Measurements from ENCODE around the gene ADIPOR2.
A peak's percentile ranks its signal among the peaks of the same experiment; 100 is the strongest.

ADIPOR2 gene

GRCh38 chr12:1796515-1797010 lies 105.7 kb downstream of the ADIPOR2 start:
- H3K4me3 ChIP-seq (ENCODE audit: low read length): peak overlapping the region; percentile 69

GRCh38 chr12:1797011-1797901 lies 106.4 kb downstream of the ADIPOR2 start:
- no peaks in the 10 kb centered on the region for H3K27me3 ChIP-seq (ENCODE audit: control insufficient read depth, insufficient read depth, low read length)
- H3K27ac ChIP-seq (ENCODE audit: low read depth, low read length): peak overlapping the region; percentile 59
- H3K4me3 ChIP-seq (ENCODE audit: low read length): peak overlapping the region; percentile 69
- H3K9ac ChIP-seq (ENCODE audit: low read length): peak overlapping the region; percentile 61
- no peaks in the 10 kb centered on the region for H3K36me3 ChIP-seq (ENCODE audit: control insufficient read depth, insufficient read depth, low read length)
- peaks cover 11% of the 10 kb centered on the region for H3K4me1 ChIP-seq (ENCODE audit: control insufficient read depth, insufficient read depth, low read length)

More at GRCh38 chr12:1796515-1797010, 105.7 kb downstream of the ADIPOR2 start:
- peak overlapping the region; percentile 59 for H3K27ac ChIP-seq (ENCODE audit: low read depth, low read length)
- H3K27me3 ChIP-seq (ENCODE audit: control insufficient read depth, insufficient read depth, low read length): no peaks in the 10 kb centered on the region
- peak overlapping the region; percentile 61 for H3K9ac ChIP-seq (ENCODE audit: low read length)
- peaks cover 11% of the 10 kb centered on the region for H3K4me1 ChIP-seq (ENCODE audit: control insufficient read depth, insufficient read depth, low read length)
- no peaks in the 10 kb centered on the region for H3K36me3 ChIP-seq (ENCODE audit: control insufficient read depth, insufficient read depth, low read length)

- no peak overlapping the region for H3K4me3 ChIP-seq (ENCODE audit: low read length)
- no peak overlapping the region for H3K9ac ChIP-seq (ENCODE audit: low read length)
- no peak overlapping the region for H3K27ac ChIP-seq (ENCODE audit: low read depth, low read length)
- no peaks in the 10 kb centered on the region for H3K36me3 ChIP-seq (ENCODE audit: control insufficient read depth, insufficient read depth, low read length)
- no peaks in the 10 kb centered on the region for H3K27me3 ChIP-seq (ENCODE audit: control insufficient read depth, insufficient read depth, low read length)
- peaks cover 11% of the 10 kb centered on the region for H3K4me1 ChIP-seq (ENCODE audit: control insufficient read depth, insufficient read depth, low read length)
These were observed 107.2 kb downstream of the ADIPOR2 start for GRCh38 chr12:1797991-1798640.

- no peak overlapping the region for H3K27ac ChIP-seq (ENCODE audit: low read depth, low read length)
- no peak overlapping the region for H3K4me3 ChIP-seq (ENCODE audit: low read length)
- no peaks in the 10 kb centered on the region for H3K27me3 ChIP-seq (ENCODE audit: control insufficient read depth, insufficient read depth, low read length)
- H3K9ac ChIP-seq (ENCODE audit: low read length): no peak overlapping the region
- no peaks in the 10 kb centered on the region for H3K36me3 ChIP-seq (ENCODE audit: control insufficient read depth, insufficient read depth, low read length)
- peaks cover 11% of the 10 kb centered on the region for H3K4me1 ChIP-seq (ENCODE audit: control insufficient read depth, insufficient read depth, low read length)
These were observed 107.8 kb downstream of the ADIPOR2 start for GRCh38 chr12:1798641-1799020.

- no peak overlapping the region for H3K4me3 ChIP-seq (ENCODE audit: low read length)
- no peak overlapping the region for H3K9ac ChIP-seq (ENCODE audit: low read length)
- no peaks in the 10 kb centered on the region for H3K27me3 ChIP-seq (ENCODE audit: control insufficient read depth, insufficient read depth, low read length)
- H3K36me3 ChIP-seq (ENCODE audit: control insufficient read depth, insufficient read depth, low read length): no peaks in the 10 kb centered on the region
- H3K4me1 ChIP-seq (ENCODE audit: control insufficient read depth, insufficient read depth, low read length): peaks cover 11% of the 10 kb centered on the region
- H3K27ac ChIP-seq (ENCODE audit: low read depth, low read length): no peak overlapping the region
These were observed 108.4 kb downstream of the ADIPOR2 start for GRCh38 chr12:1799051-1799881.

- no peaks in the 10 kb centered on the region for H3K36me3 ChIP-seq (ENCODE audit: control insufficient read depth, insufficient read depth, low read length)
- H3K4me1 ChIP-seq (ENCODE audit: control insufficient read depth, insufficient read depth, low read length): peaks cover 9% of the 10 kb centered on the region
- no peak overlapping the region for H3K27ac ChIP-seq (ENCODE audit: low read depth, low read length)
- no peaks in the 10 kb centered on the region for H3K27me3 ChIP-seq (ENCODE audit: control insufficient read depth, insufficient read depth, low read length)
- no peak overlapping the region for H3K9ac ChIP-seq (ENCODE audit: low read length)
- no peak overlapping the region for H3K4me3 ChIP-seq (ENCODE audit: low read length)
These were observed 109.1 kb downstream of the ADIPOR2 start for GRCh38 chr12:1799882-1800400.

- Histone ChIP-seq H3K27ac (ENCODE audit: low read depth, low read length) (no peak overlapping the region), H3K9ac (ENCODE audit: low read length) (no peak overlapping the region), H3K27me3 (ENCODE audit: control insufficient read depth, insufficient read depth, low read length) (no peaks in the 10 kb centered on the region), H3K4me1 (ENCODE audit: control insufficient read depth, insufficient read depth, low read length) (peaks cover 2% of the 10 kb centered on the region), H3K36me3 (ENCODE audit: control insufficient read depth, insufficient read depth, low read length) (no peaks in the 10 kb centered on the region), H3K4me3 (ENCODE audit: low read length) (no peak overlapping the region)
These were observed 109.8 kb downstream of the ADIPOR2 start for GRCh38 chr12:1800401-1801302.

GRCh38 chr12:1801303-1801975 lies 110.6 kb downstream of the ADIPOR2 start:
- Histone ChIP-seq H3K4me1 (ENCODE audit: control insufficient read depth, insufficient read depth, low read length) (no peaks in the 10 kb centered on the region), H3K36me3 (ENCODE audit: control insufficient read depth, insufficient read depth, low read length) (no peaks in the 10 kb centered on the region), H3K27ac (ENCODE audit: low read depth, low read length) (no peak overlapping the region), H3K9ac (ENCODE audit: low read length) (no peak overlapping the region), H3K4me3 (ENCODE audit: low read length) (no peak overlapping the region), H3K27me3 (ENCODE audit: control insufficient read depth, insufficient read depth, low read length) (no peaks in the 10 kb centered on the region)

GRCh38 chr12:1803736-1804135 lies 112.9 kb downstream of the ADIPOR2 start:
- no peaks in the 10 kb centered on the region for H3K27me3 ChIP-seq (ENCODE audit: control insufficient read depth, insufficient read depth, low read length)
- no peak overlapping the region for H3K9ac ChIP-seq (ENCODE audit: low read length)
- H3K4me1 ChIP-seq (ENCODE audit: control insufficient read depth, insufficient read depth, low read length): no peaks in the 10 kb centered on the region
- no peak overlapping the region for H3K27ac ChIP-seq (ENCODE audit: low read depth, low read length)
- H3K36me3 ChIP-seq (ENCODE audit: control insufficient read depth, insufficient read depth, low read length): no peaks in the 10 kb centered on the region
- H3K4me3 ChIP-seq (ENCODE audit: low read length): no peak overlapping the region

GRCh38 chr12:1804545-1805332 lies 113.9 kb downstream of the ADIPOR2 start:
- Histone ChIP-seq H3K4me1 (ENCODE audit: control insufficient read depth, insufficient read depth, low read length) (no peaks in the 10 kb centered on the region), H3K9ac (ENCODE audit: low read length) (no peak overlapping the region), H3K27me3 (ENCODE audit: control insufficient read depth, insufficient read depth, low read length) (no peaks in the 10 kb centered on the region), H3K4me3 (ENCODE audit: low read length) (peak overlapping the region; percentile 20), H3K36me3 (ENCODE audit: control insufficient read depth, insufficient read depth, low read length) (no peaks in the 10 kb centered on the region), H3K27ac (ENCODE audit: low read depth, low read length) (peak overlapping the region; percentile 23)
